Mesenchymal stem cell (in vitro differentiated cells and primary cell): Measurements from ENCODE around the gene TMEM213.

Experiments used
- DNase-seq: peaks from one replicate; pipeline ENCODE4 v3.0.0-alpha.2; 2013
- H2AFZ ChIP-seq: one replicate; pipeline ENCODE4 v1.6.1; 2013; ENCODE audit warnings: low read depth, mild to moderate bottlenecking, control low read depth, inconsistent platforms, low read length, moderate library complexity
- H2AK5ac ChIP-seq: 2 replicates; pipeline ENCODE4 v1.6.1; 2013; ENCODE audit warnings: low read length, moderate library complexity, mild to moderate bottlenecking, inconsistent platforms; ENCODE audit not compliant: severe bottlenecking
- H2BK120ac ChIP-seq: one replicate; pipeline ENCODE4 v1.6.1; 2013; ENCODE audit warnings: low read depth, mild to moderate bottlenecking, inconsistent platforms, low read length, moderate library complexity
- H2BK12ac ChIP-seq, 2 experiments: one replicate each; pipeline ENCODE4 v1.6.1; 2013; ENCODE audit warnings: inconsistent platforms in 2 of 2, low read length in 2 of 2, mild to moderate bottlenecking in 2 of 2, moderate library complexity in 2 of 2, control low read depth in 1 of 2
- H2BK15ac ChIP-seq: one replicate; pipeline ENCODE4 v1.6.1; 2013; ENCODE audit warnings: mild to moderate bottlenecking, low read depth, inconsistent platforms; ENCODE audit not compliant: poor library complexity, severe bottlenecking
- H2BK5ac ChIP-seq: 2 replicates; pipeline ENCODE4 v1.6.1; 2013; ENCODE audit warnings: low read depth, mild to moderate bottlenecking, low read length, control low read depth, inconsistent platforms; ENCODE audit not compliant: poor library complexity, severe bottlenecking
- H3K14ac ChIP-seq, 2 experiments: one replicate each; pipeline ENCODE4 v1.6.1; 2013; ENCODE audit warnings: inconsistent platforms in 2 of 2, low read length in 2 of 2, control low read depth in 1 of 2, mild to moderate bottlenecking in 1 of 2, moderate library complexity in 1 of 2
- H3K18ac ChIP-seq, 2 experiments: one replicate each; pipeline ENCODE4 v1.6.1; 2013; ENCODE audit warnings: inconsistent platforms in 2 of 2, low read length in 2 of 2, control low read depth in 1 of 2, low read depth in 1 of 2, mild to moderate bottlenecking in 1 of 2
- H3K23ac ChIP-seq, 2 experiments: one replicate each; pipeline ENCODE4 v1.6.1; 2013; ENCODE audit warnings: inconsistent platforms in 2 of 2, low read length in 2 of 2, mild to moderate bottlenecking in 2 of 2, moderate library complexity in 2 of 2, control low read depth in 1 of 2
- H3K27ac ChIP-seq: 2 replicates; pipeline ENCODE4 v1.5.1; 2013; ENCODE audit warnings: mild to moderate bottlenecking, moderate library complexity, low read length, control low read depth, inconsistent platforms; ENCODE audit not compliant: poor library complexity, severe bottlenecking
- H3K27me3 ChIP-seq, 2 experiments: 2 replicates each; pipeline versions ENCODE4 v1.6.1 to v1.7.0; 2013; ENCODE audit warnings: low read length in 2 of 2, mild to moderate bottlenecking in 2 of 2, moderate library complexity in 2 of 2, control low read depth in 1 of 2, inconsistent platforms in 1 of 2; ENCODE audit not compliant: control insufficient read depth in 1 of 2, insufficient read depth in 1 of 2
- H3K36me3 ChIP-seq, 2 experiments: 2 replicates each; pipeline versions ENCODE4 v1.6.1 to v1.7.0; 2013; ENCODE audit warnings: low read length in 2 of 2, control low read depth in 1 of 2, inconsistent platforms in 1 of 2, low read depth in 1 of 2, mild to moderate bottlenecking in 1 of 2; ENCODE audit not compliant: insufficient read depth in 2 of 2, control insufficient read depth in 1 of 2
- H3K4ac ChIP-seq, 2 experiments: one replicate each; pipeline ENCODE4 v1.6.1; 2013; ENCODE audit warnings: inconsistent platforms in 2 of 2, low read length in 2 of 2, mild to moderate bottlenecking in 2 of 2, moderate library complexity in 2 of 2, control low read depth in 1 of 2, low read depth in 1 of 2
- H3K4me1 ChIP-seq: 2 replicates; pipeline ENCODE4 v1.6.1; 2013; ENCODE audit warnings: low read depth, low read length, control low read depth; ENCODE audit not compliant: control insufficient read depth, insufficient read depth
- H3K4me2 ChIP-seq: 2 replicates; pipeline ENCODE4 v1.6.1; 2013; ENCODE audit warnings: low read length, mild to moderate bottlenecking, inconsistent platforms; ENCODE audit not compliant: poor library complexity, severe bottlenecking
- H3K4me3 ChIP-seq, 2 experiments: 2 replicates each; pipeline versions ENCODE4 v1.5.1 to v1.7.0; 2013; ENCODE audit warnings: low read length in 2 of 2, mild to moderate bottlenecking in 2 of 2, control low read depth in 1 of 2, low read depth in 1 of 2; ENCODE audit not compliant: insufficient read depth in 1 of 2
- H3K79me1 ChIP-seq: replicated peaks from 2 replicates; pipeline ENCODE4 v1.6.1; 2013; ENCODE audit warnings: mild to moderate bottlenecking, control low read depth, low read length, inconsistent platforms; ENCODE audit not compliant: poor library complexity, severe bottlenecking
- H3K9ac ChIP-seq: 2 replicates; pipeline ENCODE4 v1.7.0; 2013; ENCODE audit warnings: mild to moderate bottlenecking, low read length, moderate library complexity
- H3K9me3 ChIP-seq: 2 replicates; pipeline ENCODE4 v1.7.0; 2013; ENCODE audit warnings: mild to moderate bottlenecking, low read length; ENCODE audit not compliant: control insufficient read depth
- H4K8ac ChIP-seq: one replicate; pipeline ENCODE4 v1.6.1; 2013; ENCODE audit warnings: inconsistent platforms, mild to moderate bottlenecking, low read length, moderate library complexity
- H4K91ac ChIP-seq: one replicate; pipeline ENCODE4 v1.6.1; 2013; ENCODE audit warnings: mild to moderate bottlenecking, low read length, inconsistent platforms
- WGBS: methylation state at CpG from one replicate; pipeline ENCODE4 v1.1.7; 2013; ENCODE audit warnings: mixed read lengths; 5-methylcytosine and 5-hydroxymethylcytosine counted together

The TMEM213 gene

GRCh38 chr7:138781004-138781403, 16.8 kb upstream of the TMEM213 start:
- Histone ChIP-seq H3K18ac (no peak overlapping the region), H4K8ac (no peak overlapping the region), H2BK15ac (no peak overlapping the region), H3K9ac (no peak overlapping the region), H3K27me3 (no peaks in the 10 kb centered on the region), H2BK12ac (no peak overlapping the region), H3K14ac (no peak overlapping the region), H3K4me2 (no peak overlapping the region), H2AFZ (no peak overlapping the region), H3K4ac (no peak overlapping the region), H2BK5ac (no peak overlapping the region), H4K91ac (no peak overlapping the region), H3K9me3 (no peaks in the 10 kb centered on the region), H2BK120ac (no peak overlapping the region), H3K4me1 (peaks cover 4% of the 10 kb centered on the region), H3K79me1 (no peaks in the 10 kb centered on the region), H3K23ac (no peak overlapping the region), H3K27ac (no peak overlapping the region), H3K36me3 (no peaks in the 10 kb centered on the region), H3K4me3 (no peak overlapping the region), H2AK5ac (no peak overlapping the region)
- DNase-seq: no peak
- WGBS: 79% methylated on average over 2 of the region's 2 CpGs

DNA sequence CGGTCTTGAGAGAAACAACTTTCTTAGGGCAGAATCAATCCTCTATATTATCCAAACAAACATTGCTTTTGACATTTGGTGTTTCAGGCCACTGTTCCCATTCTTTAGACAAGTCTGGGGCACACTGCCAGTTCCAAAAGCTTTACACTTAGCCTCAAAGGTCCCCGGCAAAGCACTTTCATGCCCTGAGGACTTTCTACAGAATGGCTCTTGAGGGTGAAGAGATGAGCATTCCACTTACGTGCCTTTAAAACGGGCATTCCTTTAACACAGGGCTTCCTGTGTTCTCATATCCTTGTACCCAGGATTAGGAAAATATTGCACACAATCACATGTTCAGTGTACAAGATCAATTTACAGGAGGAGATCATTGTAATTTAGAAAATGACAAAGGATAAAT, 13.1 kb upstream of the TMEM213 start:
- H2BK12ac ChIP-seq: no peak overlapping the region
- no peaks in the 10 kb centered on the region for H3K79me1 ChIP-seq
- H3K4ac ChIP-seq: no peak overlapping the region
- H3K23ac ChIP-seq: no peak overlapping the region
- H2BK15ac ChIP-seq: no peak overlapping the region
- no peak for DNase-seq
- WGBS: 87% methylated on average over 4 of the region's 4 CpGs
- no peak overlapping the region for H4K91ac ChIP-seq
- no peak overlapping the region for H4K8ac ChIP-seq
- no peak overlapping the region for H3K27ac ChIP-seq
- H3K4me3 ChIP-seq: no peak overlapping the region
- H3K36me3 ChIP-seq: no peaks in the 10 kb centered on the region
- no peak overlapping the region for H3K14ac ChIP-seq
- H2BK5ac ChIP-seq: no peak overlapping the region
- H3K9ac ChIP-seq: no peak overlapping the region
- H3K9me3 ChIP-seq: peaks cover 3% of the 10 kb centered on the region
- no peak overlapping the region for H3K4me2 ChIP-seq
- no peak overlapping the region for H2AFZ ChIP-seq
- H2BK120ac ChIP-seq: no peak overlapping the region
- H3K27me3 ChIP-seq: no peaks in the 10 kb centered on the region
- no peak overlapping the region for H2AK5ac ChIP-seq
- no peak overlapping the region for H3K18ac ChIP-seq
- H3K4me1 ChIP-seq: peaks cover 4% of the 10 kb centered on the region

DNA sequence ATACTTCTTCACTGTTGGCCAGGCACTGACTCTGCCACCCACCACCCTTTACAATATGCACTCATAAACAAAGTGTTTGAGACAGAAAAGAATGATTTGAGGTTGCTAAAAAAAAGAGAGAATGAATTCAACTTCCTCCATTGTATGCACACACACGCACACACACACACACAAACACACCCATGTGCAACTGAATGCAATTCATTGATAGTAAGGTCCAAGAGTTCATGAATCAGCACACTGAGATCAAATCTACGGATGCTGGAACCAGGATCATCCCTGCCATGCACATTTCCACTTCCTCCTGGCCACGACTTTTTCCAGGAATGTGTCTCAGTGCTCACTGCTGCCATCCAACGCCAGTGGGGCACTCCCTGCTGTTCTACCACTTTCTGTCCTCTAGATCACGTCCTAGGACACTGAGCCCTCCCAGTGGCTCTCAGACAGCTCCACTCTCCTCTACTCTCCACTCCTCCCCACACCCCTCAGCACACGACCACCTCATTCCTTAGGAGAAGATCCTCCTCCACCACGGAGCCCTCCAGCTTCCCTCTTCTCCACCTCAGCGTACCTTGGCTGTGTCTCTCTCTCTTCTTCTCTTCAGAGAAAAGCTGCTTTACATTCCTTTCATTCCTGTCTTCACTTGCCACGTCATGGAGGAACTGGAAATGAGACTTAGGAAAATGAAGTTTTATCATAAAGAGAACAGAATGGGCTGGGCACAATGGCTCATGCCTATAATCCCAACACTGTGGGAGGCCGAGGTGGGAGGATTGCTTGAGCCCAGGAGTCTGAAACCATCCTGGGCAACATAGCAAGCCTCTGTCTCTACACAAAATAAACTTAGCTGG, 12.0 kb upstream of the TMEM213 start:
- no peaks in the 10 kb centered on the region for H3K36me3 ChIP-seq
- no peaks in the 10 kb centered on the region for H3K27me3 ChIP-seq
- 60% methylated on average over 8 of the region's 10 CpGs for WGBS
- no peak overlapping the region for H3K9ac ChIP-seq
- H3K9me3 ChIP-seq: peaks cover 3% of the 10 kb centered on the region
- peak overlapping the region; percentile 10 for H3K4me2 ChIP-seq
- H3K23ac ChIP-seq: no peak overlapping the region
- no peak overlapping the region for H2BK5ac ChIP-seq
- no peak overlapping the region for H3K18ac ChIP-seq
- no peak overlapping the region for H3K4ac ChIP-seq
- H2AFZ ChIP-seq: no peak overlapping the region
- peak overlapping the region in 1 of 2 experiments; percentile 44 for H3K14ac ChIP-seq
- H4K8ac ChIP-seq: no peak overlapping the region
- no peak overlapping the region for H2BK120ac ChIP-seq
- H3K79me1 ChIP-seq: no peaks in the 10 kb centered on the region
- no peak for DNase-seq
- no peak overlapping the region for H2AK5ac ChIP-seq
- H2BK12ac ChIP-seq: no peak overlapping the region
- H3K27ac ChIP-seq: peak overlapping the region; percentile 13
- no peak overlapping the region for H2BK15ac ChIP-seq
- H4K91ac ChIP-seq: no peak overlapping the region
- H3K4me1 ChIP-seq: peaks cover 4% of the 10 kb centered on the region
- no peak overlapping the region for H3K4me3 ChIP-seq

GRCh38 chr7:138796038-138796615, 1.7 kb upstream of the TMEM213 start:
- Histone ChIP-seq H3K27me3 (no peaks in the 10 kb centered on the region), H3K9ac (no peak overlapping the region), H3K79me1 (no peaks in the 10 kb centered on the region), H4K8ac (no peak overlapping the region), H3K14ac (no peak overlapping the region), H2BK120ac (no peak overlapping the region), H2BK15ac (no peak overlapping the region), H3K18ac (no peak overlapping the region), H3K27ac (no peak overlapping the region), H3K4me3 (no peak overlapping the region), H3K9me3 (no peaks in the 10 kb centered on the region), H2BK5ac (no peak overlapping the region), H3K4me2 (peak overlapping the region; percentile 21), H3K23ac (no peak overlapping the region), H4K91ac (no peak overlapping the region), H3K4ac (no peak overlapping the region), H2AFZ (no peak overlapping the region), H3K4me1 (peaks cover 12% of the 10 kb centered on the region), H2AK5ac (no peak overlapping the region), H2BK12ac (no peak overlapping the region), H3K36me3 (no peaks in the 10 kb centered on the region)
- no peak for DNase-seq
- 83% methylated on average over 9 of the region's 9 CpGs for WGBS
